ENCODE measurements around the gene NOP10. TPM values are rescaled to one million over a fixed set of nuclear protein-coding genes. Genes with fewer than 3 reads are reported as not detected.

The NOP10 gene
- total and polyA plus RNA-seq, 2 donors (not counting 1 experiment from before 2014, with no cell fraction given), result 189 to 277 TPM

- Histone ChIP-seq H3K4me2 (ENCODE audit: extremely low read depth, insufficient read depth, low read length) (peak within 1 kb of the TSS; percentile 87), H3K36me3 (ENCODE audit: control insufficient read depth, insufficient read depth, low read length) (peaks cover under 1% of the 10 kb centered on the region), H3K4me1 (ENCODE audit: control insufficient read depth, extremely low read depth, insufficient read depth, low read length) (no peaks in the 10 kb centered on the region), H3K4me3 (replicated peaks in 1 of 4; ENCODE audit: control extremely low read depth in 1 of 4, insufficient read depth in 1 of 4, low read depth in 3 of 4, low read length in 4 of 4) (peak within 1 kb of the TSS; percentile 56 to 92 (median 80)), H2AFZ (ENCODE audit: low read length) (peak within 1 kb of the TSS; percentile 92), H3K79me2 (ENCODE audit: control insufficient read depth, insufficient read depth, low read length) (peaks cover 8% of the 10 kb centered on the region), H3K27ac (ENCODE audit: insufficient read depth, low read length) (peak within 1 kb of the TSS; percentile 67), H4K20me1 (ENCODE audit: control insufficient read depth, extremely low read depth, insufficient read depth, low read length) (no peaks in the 10 kb centered on the region), H3K9ac (ENCODE audit: insufficient read depth, low read length) (peak within 1 kb of the TSS; percentile 67), H3K27me3 (ENCODE audit: control insufficient read depth, insufficient read depth, low read length) (no peaks in the 10 kb centered on the region), H3K9me3 (ENCODE audit: control insufficient read depth, insufficient read depth, low read depth, low read length) (no peaks in the 10 kb centered on the region)
- TF ChIP-seq, protein P1, sequence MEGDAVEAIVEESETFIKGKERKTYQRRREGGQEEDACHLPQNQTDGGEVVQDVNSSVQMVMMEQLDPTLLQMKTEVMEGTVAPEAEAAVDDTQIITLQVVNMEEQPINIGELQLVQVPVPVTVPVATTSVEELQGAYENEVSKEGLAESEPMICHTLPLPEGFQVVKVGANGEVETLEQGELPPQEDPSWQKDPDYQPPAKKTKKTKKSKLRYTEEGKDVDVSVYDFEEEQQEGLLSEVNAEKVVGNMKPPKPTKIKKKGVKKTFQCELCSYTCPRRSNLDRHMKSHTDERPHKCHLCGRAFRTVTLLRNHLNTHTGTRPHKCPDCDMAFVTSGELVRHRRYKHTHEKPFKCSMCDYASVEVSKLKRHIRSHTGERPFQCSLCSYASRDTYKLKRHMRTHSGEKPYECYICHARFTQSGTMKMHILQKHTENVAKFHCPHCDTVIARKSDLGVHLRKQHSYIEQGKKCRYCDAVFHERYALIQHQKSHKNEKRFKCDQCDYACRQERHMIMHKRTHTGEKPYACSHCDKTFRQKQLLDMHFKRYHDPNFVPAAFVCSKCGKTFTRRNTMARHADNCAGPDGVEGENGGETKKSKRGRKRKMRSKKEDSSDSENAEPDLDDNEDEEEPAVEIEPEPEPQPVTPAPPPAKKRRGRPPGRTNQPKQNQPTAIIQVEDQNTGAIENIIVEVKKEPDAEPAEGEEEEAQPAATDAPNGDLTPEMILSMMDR (conservative IDR thresholded peaks at IDR 0.05 in 1 of 2, IDR thresholded peaks at IDR 0.05 in 1 of 2; ENCODE audit: low read depth in 1 of 2, low read length in 2 of 2), result peak; percentile 75 to 80
- TF ChIP-seq EZH2 (IDR thresholded peaks at IDR 0.05; ENCODE audit: low read length, missing control alignments), result no peak
- peak; percentile 80 to 85 for DNase-seq (ENCODE audit: low read depth in 2 of 2)
These were observed 24.5 kb upstream of the NOP10 start, which contains the start of gene LPCAT4 for GRCh38 chr15:34367101-34368081. TSS of gene LPCAT4 (minus strand) at chr15:34367196. CDS start at chr15:34367100, 96 bp downstream.

DNA sequence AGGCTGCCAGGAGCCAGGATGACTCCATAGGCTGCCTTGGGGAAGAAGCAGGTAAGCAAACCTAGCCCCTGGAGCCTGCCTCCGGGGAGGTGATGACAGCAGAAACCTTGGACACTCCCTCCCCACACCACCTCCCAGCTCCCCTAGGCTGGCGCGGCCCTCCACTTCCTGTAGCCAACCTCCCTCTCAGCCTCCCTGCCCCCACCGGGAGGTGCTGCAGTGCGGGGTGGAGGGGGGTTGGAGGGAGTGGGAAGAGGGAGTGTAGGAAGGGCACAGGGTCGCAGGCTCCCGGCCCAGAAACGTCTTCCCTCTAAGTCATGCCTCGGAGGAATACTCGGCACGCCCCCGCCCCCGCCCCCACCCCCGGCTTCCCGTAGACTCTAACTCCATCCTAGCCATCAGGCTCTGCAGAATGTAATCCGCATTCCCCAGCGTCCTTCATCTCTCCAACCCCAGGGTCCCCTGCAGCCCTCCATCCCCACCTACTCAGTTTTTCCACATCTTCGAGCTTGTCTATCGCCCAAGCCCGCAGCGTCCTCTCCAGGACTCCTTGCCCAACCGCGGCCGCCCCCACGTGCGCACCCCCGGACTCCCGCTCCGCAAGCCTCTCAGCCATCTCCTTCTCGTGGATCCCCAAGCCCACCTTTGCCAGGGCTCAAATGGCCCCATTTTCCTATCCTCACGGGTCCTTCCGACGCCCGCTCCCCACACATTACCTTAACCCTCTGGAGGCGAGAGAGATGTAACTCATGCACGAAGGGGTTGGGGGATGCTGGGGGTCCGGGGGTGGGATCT, 23.5 kb upstream of the NOP10 start:
- H3K79me2 ChIP-seq (ENCODE audit: control insufficient read depth, insufficient read depth, low read length), result peaks cover 8% of the 10 kb centered on the region
- peak overlapping the region; percentile 77 for H2AFZ ChIP-seq (ENCODE audit: low read length)
- H3K9ac ChIP-seq (ENCODE audit: insufficient read depth, low read length), result peak overlapping the region; percentile 48
- TF ChIP-seq EZH2 (IDR thresholded peaks at IDR 0.05; ENCODE audit: low read length, missing control alignments), result no peak
- TF ChIP-seq, protein P1 (conservative IDR thresholded peaks at IDR 0.05 in 1 of 2, IDR thresholded peaks at IDR 0.05 in 1 of 2; ENCODE audit: low read depth in 1 of 2, low read length in 2 of 2), result no peak
- peak overlapping the region; percentile 56 to 92 (median 80) for H3K4me3 ChIP-seq (replicated peaks in 1 of 4; ENCODE audit: control extremely low read depth in 1 of 4, insufficient read depth in 1 of 4, low read depth in 3 of 4, low read length in 4 of 4)
- no peaks in the 10 kb centered on the region for H3K27me3 ChIP-seq (ENCODE audit: control insufficient read depth, insufficient read depth, low read length)
- no peak overlapping the region for H3K27ac ChIP-seq (ENCODE audit: insufficient read depth, low read length)
- peak; percentile 48 to 56 for DNase-seq (ENCODE audit: low read depth in 2 of 2)
- no peaks in the 10 kb centered on the region for H3K9me3 ChIP-seq (ENCODE audit: control insufficient read depth, insufficient read depth, low read depth, low read length)
- peaks cover 4% of the 10 kb centered on the region for H3K36me3 ChIP-seq (ENCODE audit: control insufficient read depth, insufficient read depth, low read length)
- H3K4me2 ChIP-seq (ENCODE audit: extremely low read depth, insufficient read depth, low read length), result peak overlapping the region; percentile 87
- H4K20me1 ChIP-seq (ENCODE audit: control insufficient read depth, extremely low read depth, insufficient read depth, low read length), result no peaks in the 10 kb centered on the region
- no peaks in the 10 kb centered on the region for H3K4me1 ChIP-seq (ENCODE audit: control insufficient read depth, extremely low read depth, insufficient read depth, low read length)

DNA sequence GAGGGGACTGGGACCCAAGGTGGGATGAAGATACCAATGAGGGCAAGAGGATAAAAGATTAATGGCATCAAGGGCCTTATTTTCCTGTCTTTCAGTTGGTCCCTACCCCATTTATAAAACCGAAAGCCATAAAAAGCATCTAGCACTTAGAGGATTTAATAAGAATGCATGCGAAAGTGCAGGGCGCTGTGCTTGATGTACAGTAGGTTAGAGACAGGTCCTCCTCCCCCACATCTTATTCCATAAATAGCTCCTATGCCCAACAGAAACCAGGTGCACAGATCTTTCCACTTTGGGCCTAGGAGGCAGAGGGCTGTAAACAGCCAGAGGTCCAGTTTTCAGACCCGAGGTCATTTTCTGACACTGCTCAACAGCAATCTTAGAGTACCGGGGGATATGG, 22.9 kb upstream of the NOP10 start:
- Histone ChIP-seq H4K20me1 (ENCODE audit: control insufficient read depth, extremely low read depth, insufficient read depth, low read length) (no peaks in the 10 kb centered on the region), H3K4me3 (replicated peaks in 1 of 4; ENCODE audit: control extremely low read depth in 1 of 4, insufficient read depth in 1 of 4, low read depth in 3 of 4, low read length in 4 of 4) (peak overlapping the region; percentile 56 to 92 (median 80)), H3K27ac (ENCODE audit: insufficient read depth, low read length) (no peak overlapping the region), H3K4me1 (ENCODE audit: control insufficient read depth, extremely low read depth, insufficient read depth, low read length) (no peaks in the 10 kb centered on the region), H3K27me3 (ENCODE audit: control insufficient read depth, insufficient read depth, low read length) (no peaks in the 10 kb centered on the region), H3K36me3 (ENCODE audit: control insufficient read depth, insufficient read depth, low read length) (peaks cover 5% of the 10 kb centered on the region), H3K79me2 (ENCODE audit: control insufficient read depth, insufficient read depth, low read length) (peaks cover 8% of the 10 kb centered on the region), H3K4me2 (ENCODE audit: extremely low read depth, insufficient read depth, low read length) (peak overlapping the region; percentile 87), H2AFZ (ENCODE audit: low read length) (no peak overlapping the region), H3K9ac (ENCODE audit: insufficient read depth, low read length) (no peak overlapping the region), H3K9me3 (ENCODE audit: control insufficient read depth, insufficient read depth, low read depth, low read length) (no peaks in the 10 kb centered on the region)
- TF ChIP-seq, protein P1 (conservative IDR thresholded peaks at IDR 0.05 in 1 of 2, IDR thresholded peaks at IDR 0.05 in 1 of 2; ENCODE audit: low read depth in 1 of 2, low read length in 2 of 2), result no peak
- TF ChIP-seq EZH2 (IDR thresholded peaks at IDR 0.05; ENCODE audit: low read length, missing control alignments), result no peak
- DNase-seq (ENCODE audit: low read depth in 2 of 2), result no peak

Measured in fibroblast of lung (primary cell).